A673 (cell line): ENCODE measurements around the gene OSTC.

Experiments
- EZH2 ChIP-seq: fragments of 200-600 bp; sonication (generic); IDR thresholded peaks from 2 replicates; pipeline ENCODE4 v1.6.1; 2017; ENCODE audit warnings: borderline replicate concordance, low read depth, mild to moderate bottlenecking, mixed read lengths, antibody characterized with exemption, low read length; ENCODE audit not compliant: poor library complexity, severe bottlenecking
- TF ChIP-seq, protein P1 (sequence below): fragments of 300-800, 200-600 bp; sonication (generic); conservative IDR thresholded peaks from 2 replicates; pipeline ENCODE4 v1.5.1; 2017; ENCODE audit warnings: low read depth, mild to moderate bottlenecking, antibody characterized with exemption, low read length, moderate library complexity, mixed read lengths

GRCh38 chr4:108694423-108694822, 44.0 kb downstream of the OSTC start:
- TF ChIP-seq, protein P1, sequence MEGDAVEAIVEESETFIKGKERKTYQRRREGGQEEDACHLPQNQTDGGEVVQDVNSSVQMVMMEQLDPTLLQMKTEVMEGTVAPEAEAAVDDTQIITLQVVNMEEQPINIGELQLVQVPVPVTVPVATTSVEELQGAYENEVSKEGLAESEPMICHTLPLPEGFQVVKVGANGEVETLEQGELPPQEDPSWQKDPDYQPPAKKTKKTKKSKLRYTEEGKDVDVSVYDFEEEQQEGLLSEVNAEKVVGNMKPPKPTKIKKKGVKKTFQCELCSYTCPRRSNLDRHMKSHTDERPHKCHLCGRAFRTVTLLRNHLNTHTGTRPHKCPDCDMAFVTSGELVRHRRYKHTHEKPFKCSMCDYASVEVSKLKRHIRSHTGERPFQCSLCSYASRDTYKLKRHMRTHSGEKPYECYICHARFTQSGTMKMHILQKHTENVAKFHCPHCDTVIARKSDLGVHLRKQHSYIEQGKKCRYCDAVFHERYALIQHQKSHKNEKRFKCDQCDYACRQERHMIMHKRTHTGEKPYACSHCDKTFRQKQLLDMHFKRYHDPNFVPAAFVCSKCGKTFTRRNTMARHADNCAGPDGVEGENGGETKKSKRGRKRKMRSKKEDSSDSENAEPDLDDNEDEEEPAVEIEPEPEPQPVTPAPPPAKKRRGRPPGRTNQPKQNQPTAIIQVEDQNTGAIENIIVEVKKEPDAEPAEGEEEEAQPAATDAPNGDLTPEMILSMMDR = no peak
- no peak for TF ChIP-seq EZH2
